Stimulated activated CD4-positive, alpha-beta T cell treated with anti-CD3 and anti-CD28 coated beads, Interleukin-15, amount 100 ng/mL, for 48 hours (primary cell): ENCODE data around the gene RRP36.
"Not testable (repeated sequence)": the region's sequence is repeated elsewhere in the genome, so short reads cannot be mapped to it uniquely, and the experiment has no call there.

ENCODE experiments used
- DNase-seq, 2 donors: peaks; one replicate each; pipeline ENCODE4 v3.0.0-alpha.2; 2020; ENCODE audit warnings: low read depth in 2 of 2

The RRP36 gene

DNA sequence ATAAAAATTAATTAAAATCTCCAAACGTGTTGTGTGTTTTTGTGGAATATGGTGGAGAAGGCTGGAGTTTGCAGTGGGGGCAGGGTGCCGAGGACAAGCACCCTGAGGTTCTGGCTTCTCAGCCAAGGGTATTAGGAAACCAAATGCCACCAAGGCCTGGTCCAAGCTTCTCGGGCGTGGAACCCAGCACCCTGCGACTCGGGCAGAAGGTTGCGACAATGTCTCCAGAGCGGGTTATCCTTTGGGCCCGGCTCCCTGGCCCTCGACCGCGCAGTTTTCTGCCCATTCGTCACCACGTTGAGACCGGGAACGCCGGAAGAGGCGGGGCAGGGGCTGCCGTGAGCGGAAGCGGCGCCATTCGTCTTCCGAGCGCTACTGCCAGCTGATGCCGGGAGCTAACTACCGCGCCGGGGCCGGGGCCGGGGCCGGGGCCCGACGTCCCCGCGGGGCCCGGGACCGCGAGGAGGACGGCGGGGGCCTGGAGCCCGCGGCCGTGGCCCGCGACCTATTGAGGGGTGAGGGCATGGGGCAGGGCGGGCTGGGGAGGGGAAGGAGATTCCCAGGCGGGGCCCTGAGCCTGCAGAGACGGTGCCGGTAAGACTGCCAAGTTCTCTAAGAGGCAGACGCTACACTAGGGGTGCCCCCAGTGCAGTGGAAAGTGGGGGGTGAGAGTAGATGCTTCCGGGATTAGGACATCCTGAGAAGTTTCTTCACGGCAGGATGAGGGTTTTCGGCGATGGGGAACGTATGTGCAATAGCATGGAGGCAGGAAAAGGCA, at the start of gene RRP36:
RRP36 (plus strand) TSS at position 354 of the 778 bp plus-strand sequence; CDS start at position 386, 32 bp downstream.
- peak; percentile 31 to 51 for DNase-seq

- no peak for DNase-seq
Observed at GRCh38 chr6:42971746-42972327, 49.6 kb upstream of the RRP36 start.

- DNase-seq: no peak
Observed at GRCh38 chr6:42973926-42974325, 47.5 kb upstream of the RRP36 start.

DNA sequence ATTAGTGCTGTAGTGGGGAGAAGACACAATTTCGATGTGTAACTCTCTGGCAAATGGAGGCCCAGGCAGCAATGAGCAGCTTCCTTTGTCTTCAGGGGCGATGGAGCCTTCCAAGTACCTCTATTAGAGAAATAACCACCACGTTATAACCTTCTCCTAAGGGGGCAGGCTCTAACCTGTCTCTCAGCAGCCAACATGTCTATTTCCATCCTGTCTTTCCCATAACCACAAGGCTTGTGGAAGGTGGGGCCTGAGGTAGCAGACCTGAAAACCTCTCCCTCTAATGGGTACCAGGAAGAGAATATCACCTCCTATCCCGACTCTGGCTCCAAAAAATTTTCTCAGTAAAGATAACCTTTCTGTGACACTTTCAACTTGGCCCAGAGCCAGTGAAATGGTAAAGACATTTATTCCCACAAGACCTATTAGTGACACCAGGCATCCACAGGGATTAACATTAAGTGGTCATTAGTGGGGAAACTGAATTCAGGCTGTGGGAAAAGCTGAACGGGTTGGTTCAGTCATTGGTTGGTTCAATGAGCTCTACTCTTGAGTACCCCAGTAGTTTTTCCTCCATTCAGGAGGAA, 46.4 kb upstream of the RRP36 start:
- no peak for DNase-seq

GRCh38 chr6:42978487-42978838, 43.0 kb upstream of the RRP36 start:
- DNase-seq: no peak

- peak; percentile 91 to 94 for DNase-seq
Observed at GRCh38 chr6:42978839-42979522, 42.4 kb upstream of the RRP36 start, which contains the start of gene PEX6. PEX6 (minus strand) TSS chr6:42979181; CDS start chr6:42979150, 31 bp downstream.

DNA sequence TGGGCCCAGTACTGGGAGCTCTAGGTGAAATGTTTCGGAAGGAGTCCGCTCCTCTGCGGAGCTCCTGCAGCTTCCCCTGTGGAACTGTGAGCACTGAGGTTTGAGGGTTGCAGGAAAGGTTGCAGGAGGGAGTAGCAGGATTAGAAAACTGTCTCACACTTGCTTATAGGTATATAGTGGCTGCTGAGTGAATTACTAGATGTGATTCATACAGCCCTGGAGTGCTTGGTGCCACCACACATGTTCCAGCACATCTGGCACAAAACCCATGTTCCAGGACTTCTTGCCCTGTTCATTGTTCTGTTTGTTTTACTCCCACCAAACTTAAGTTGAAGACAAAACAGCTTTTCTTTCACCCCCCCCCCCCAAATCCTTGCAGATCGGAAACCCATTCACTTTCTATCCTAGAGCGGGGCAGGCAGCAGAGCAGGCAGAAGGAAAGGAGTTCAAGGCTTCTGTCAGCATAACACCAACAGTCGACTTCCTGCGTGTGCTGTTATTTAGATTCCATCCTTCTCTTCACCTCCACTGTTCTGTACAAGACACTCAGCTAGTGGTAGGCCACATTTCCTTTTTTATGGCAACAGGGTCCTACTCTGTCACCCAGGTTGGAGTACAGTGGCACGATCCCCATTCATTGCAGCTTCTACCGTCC, 41.8 kb upstream of the RRP36 start:
- no peak for DNase-seq

- DNase-seq: no peak
Observed at GRCh38 chr6:42981836-42982235, 39.6 kb upstream of the RRP36 start.

- peak; percentile 96 to 97 for DNase-seq
Observed at GRCh38 chr6:42984001-42984923, 37.2 kb upstream of the RRP36 start, which contains the start of gene PPP2R5D. PPP2R5D (plus strand) TSS chr6:42984570; CDS start chr6:42984678, 108 bp downstream.

- no peak for DNase-seq
Observed at GRCh38 chr6:42984924-42985475, 36.4 kb upstream of the RRP36 start.

GRCh38 chr6:42987533-42988451, 33.6 kb upstream of the RRP36 start:
- DNase-seq: no peak

DNA sequence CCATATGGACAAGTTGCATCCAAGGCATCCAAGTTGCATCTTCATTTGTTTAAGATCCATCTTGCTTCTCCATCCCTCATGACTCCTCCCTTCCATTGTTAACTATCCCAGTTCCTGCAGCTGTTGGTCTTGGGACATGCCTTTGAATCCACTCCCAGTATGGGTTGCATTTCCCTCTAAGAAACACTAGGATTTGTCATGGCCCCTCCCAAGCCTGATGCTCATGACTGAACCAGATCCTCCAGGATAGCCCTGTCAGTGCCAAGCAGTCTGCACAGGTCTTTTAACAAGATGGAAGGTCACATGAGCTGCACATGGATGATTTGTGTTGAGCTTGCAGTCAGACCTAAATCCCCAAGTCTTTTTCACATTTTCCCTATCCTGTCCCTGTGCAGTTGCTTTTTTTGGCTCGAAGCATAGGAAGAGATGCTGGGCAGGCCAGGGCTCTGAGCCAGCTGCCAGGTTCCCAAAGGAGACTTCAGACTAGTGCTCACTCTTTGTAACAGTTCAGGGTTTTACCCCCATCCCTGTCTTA, 32.9 kb upstream of the RRP36 start:
- no peak for DNase-seq

DNA sequence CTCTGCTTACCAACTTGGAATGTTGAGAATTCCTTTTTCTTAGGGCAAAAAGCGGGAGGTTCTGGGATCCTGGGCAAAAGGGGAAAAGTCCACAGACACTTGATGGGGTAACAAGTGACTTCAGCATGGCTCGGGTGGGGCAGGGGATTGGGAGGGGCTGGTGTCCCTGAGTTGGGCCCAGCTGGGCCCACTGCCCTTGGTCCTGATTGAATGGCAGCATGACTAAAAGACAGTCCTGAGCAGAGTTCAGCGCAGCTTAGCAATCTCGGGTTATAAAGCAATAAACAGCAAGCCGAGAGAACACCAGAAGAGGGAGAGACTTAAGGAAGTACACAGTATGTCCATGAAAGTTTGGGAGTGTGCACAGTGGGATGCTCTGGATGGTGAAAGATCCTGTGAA, 31.5 kb upstream of the RRP36 start:
- DNase-seq: no peak

- no peak for DNase-seq
Observed at GRCh38 chr6:42993445-42993844, 28.0 kb upstream of the RRP36 start.

DNA sequence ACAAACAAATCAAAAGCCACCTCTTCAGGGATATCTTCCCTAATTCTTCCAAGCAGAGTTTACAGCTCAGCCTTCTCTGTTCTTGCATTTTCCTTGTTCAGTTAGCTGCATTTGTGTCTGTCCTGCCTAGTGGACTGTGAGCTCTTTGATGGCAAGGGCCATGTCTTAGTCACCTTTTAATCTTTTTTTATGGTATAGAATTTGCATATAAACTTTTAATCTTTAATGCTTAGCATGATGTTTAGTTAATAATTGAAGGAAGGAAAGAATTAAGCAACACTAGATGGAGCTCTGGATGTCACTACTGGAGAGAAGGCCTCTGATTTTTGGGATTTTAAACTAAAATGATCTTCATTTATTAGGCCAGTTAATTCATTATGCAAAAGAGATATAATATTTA, 24.9 kb upstream of the RRP36 start:
- DNase-seq: no peak

DNA sequence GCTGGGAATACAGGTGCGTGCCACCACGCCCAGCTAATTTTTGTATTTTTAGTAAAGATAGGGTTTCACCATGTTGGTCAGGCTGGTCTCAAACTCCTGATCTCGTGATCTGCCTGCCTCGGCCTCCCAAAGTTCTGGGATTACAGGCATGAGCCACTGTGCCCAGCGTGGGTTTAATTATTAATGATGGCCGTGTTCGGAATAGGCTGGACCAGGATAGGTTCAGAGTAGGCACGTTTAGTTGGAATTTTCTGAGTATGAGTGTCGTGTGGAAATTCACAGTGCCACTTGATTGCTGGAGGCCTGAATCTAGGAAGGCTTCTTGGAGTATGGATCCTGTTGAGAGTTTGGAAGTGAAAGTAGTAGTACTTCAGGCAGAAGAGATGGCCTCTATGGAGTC, 23.2 kb upstream of the RRP36 start:
- DNase-seq: not testable (repeated sequence)

DNA sequence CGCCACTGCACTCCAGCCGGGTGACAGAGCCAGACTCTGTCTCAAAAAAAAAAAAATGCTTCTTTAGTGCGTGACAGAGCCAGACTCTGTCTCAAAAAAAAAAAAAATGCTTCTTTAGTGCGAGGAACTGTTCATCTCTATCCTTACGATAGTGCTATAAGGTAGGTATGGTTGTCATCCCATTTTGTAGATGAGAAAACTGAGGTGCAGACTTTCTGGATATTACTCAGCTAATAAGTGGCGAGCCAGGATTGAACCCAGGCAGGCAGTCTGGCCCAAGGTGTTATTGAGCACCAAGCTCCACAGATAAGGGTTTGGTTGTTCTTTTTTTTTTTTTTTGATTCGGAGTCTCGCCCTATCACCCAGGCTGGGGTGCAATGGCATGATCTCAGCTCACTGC, 19.6 kb upstream of the RRP36 start:
- no peak for DNase-seq

- no peak for DNase-seq
Observed at GRCh38 chr6:43005844-43006243, 15.6 kb upstream of the RRP36 start.

- DNase-seq: no peak
Observed at GRCh38 chr6:43006251-43006650, 15.2 kb upstream of the RRP36 start.
